ENCODE data around the gene PLXNB3.
"Not testable (repeated sequence)": the region's sequence is repeated elsewhere in the genome, so short reads cannot be mapped to it uniquely, and the experiment has no call there.

PLXNB3 gene

GRCh38 chrX:153763989-153764755 is at the start of gene PLXNB3:
TSS of gene PLXNB3 (plus strand) at chrX:153764249. CDS start at chrX:153765536, 1,287 bp downstream.
- DNase-seq, result peak; percentile 92

GRCh38 chrX:153714256-153714655 is 49.8 kb upstream of the PLXNB3 start:
- DNase-seq, result no peak

DNA sequence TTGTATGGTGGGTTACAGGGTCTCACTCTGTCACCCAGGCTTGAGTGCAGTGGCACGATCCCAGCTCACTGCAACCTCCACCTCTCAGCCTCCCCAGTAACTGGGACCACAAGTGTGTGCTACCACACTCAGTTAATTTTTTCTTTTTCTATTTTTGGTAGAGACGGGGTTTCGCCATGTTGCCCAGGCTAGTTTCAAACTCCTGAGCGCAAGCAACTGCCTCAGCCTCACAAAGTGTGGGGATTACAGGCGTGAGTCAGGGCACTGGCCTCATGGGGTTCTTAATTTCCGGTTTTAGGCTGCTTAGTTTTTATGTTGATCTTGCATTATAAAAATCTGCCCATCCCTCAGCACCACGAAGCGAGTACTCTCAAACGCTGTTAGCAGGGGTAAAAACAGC is 46.6 kb upstream of the PLXNB3 start:
- no peak for DNase-seq

DNA sequence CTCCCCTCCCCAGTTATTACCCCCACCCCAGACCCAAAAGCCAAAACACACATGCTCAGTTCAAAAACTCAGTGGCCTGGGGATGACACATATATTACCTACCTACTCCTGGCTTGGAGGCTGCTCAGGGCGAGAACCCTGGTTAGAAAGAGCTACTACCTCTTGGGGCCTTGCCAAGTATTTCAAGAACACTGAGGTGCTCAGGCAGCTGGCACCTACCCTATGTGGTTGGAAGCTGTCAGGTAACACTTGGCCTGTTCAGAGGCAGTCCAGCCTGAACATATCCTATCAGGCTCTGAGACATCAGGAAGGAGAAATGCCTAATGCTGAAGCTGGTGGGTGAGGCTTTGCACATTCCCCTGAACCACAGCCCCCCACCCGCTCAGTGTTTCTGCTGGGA is 44.8 kb upstream of the PLXNB3 start:
- no peak for DNase-seq

GRCh38 chrX:153719701-153720100 is 44.3 kb upstream of the PLXNB3 start:
- DNase-seq, result no peak

GRCh38 chrX:153722704-153723350 is 41.2 kb upstream of the PLXNB3 start:
- DNase-seq, result no peak

- DNase-seq, result no peak
Observed at GRCh38 chrX:153723351-153724251, 40.4 kb upstream of the PLXNB3 start.

- DNase-seq, result peak; percentile 92
Observed at GRCh38 chrX:153724252-153725038, 39.6 kb upstream of the PLXNB3 start, which contains the start of the genes ABCD1 and BCAP31. TSS of gene ABCD1 (plus strand) at chrX:153724856. CDS start at chrX:153725267, 411 bp downstream. TSS of gene BCAP31 (minus strand) at chrX:153724387. CDS start at chrX:153723244, 1,143 bp downstream.

- no peak for DNase-seq
Observed at GRCh38 chrX:153725039-153725831, 38.8 kb upstream of the PLXNB3 start.

DNA sequence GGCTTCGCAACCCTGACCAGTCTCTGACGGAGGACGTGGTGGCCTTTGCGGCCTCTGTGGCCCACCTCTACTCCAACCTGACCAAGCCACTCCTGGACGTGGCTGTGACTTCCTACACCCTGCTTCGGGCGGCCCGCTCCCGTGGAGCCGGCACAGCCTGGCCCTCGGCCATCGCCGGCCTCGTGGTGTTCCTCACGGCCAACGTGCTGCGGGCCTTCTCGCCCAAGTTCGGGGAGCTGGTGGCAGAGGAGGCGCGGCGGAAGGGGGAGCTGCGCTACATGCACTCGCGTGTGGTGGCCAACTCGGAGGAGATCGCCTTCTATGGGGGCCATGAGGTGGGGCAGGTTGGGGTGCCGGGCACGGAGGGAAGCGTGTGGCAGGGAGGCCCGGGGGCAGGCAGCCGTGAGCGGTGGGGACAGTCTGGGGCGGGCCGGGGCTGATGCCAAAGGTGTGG is 38.2 kb upstream of the PLXNB3 start:
- no peak for DNase-seq

GRCh38 chrX:153726286-153727122 is 37.5 kb upstream of the PLXNB3 start:
- peak; percentile 62 for DNase-seq

DNA sequence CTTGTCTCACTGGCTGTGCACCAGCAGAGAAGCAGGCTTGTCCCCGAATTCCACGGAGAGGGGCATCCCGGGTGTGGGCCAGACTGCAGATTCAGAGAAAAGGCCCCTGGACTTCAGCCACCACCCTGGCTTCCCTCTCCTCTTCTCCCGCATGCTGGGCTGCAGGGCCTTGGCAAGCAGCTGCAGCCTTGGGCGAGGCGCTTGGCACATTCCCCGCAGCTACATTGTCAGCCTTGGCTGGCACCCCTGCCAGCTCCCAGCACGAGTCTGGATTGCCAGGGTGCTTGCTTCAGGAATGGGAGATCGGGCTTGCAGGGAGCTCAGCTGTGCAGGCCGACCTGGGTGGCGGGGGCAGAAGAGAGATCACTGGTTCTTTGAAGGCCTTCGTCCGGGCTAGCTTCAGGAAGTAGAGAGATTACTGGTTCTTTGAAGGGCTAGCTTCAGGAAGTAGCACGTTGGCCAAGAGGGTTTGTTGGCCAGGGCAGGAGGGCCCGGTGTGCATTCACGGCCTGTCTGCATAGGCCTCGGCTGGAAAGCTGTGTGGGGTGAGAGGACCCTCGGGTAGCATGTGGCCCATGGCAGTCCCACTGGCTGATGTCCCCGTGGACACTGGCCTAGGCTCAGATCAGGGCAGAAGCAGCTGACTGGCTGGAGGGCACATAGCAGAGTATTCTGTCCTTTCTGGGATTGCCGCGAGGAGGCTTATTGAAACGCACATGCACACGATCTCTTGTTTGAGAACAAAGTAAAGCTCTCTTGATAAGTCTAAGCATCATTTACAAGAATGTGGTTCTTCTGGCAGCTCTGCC is 36.7 kb upstream of the PLXNB3 start:
- no peak for DNase-seq

DNA sequence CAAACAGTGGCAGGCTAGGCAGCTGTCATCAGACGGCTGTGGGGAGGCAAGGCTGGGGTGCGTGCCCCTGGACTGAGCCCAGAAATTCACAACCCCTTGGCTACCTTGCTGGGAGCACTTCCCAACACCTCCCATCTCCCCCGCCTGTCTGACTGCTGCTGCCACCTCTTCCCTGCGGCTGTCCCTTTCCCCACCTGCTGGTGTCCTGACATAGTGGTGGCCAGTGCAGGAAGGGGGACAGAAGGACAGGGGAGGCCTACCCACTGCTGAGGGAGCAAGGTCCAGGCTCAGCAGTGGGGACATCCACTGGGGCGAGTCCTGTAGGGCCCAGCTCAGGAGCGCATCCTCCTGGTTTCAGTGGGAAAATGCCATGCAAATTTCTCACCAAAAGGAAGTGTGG is 36.0 kb upstream of the PLXNB3 start:
- no peak for DNase-seq

DNA sequence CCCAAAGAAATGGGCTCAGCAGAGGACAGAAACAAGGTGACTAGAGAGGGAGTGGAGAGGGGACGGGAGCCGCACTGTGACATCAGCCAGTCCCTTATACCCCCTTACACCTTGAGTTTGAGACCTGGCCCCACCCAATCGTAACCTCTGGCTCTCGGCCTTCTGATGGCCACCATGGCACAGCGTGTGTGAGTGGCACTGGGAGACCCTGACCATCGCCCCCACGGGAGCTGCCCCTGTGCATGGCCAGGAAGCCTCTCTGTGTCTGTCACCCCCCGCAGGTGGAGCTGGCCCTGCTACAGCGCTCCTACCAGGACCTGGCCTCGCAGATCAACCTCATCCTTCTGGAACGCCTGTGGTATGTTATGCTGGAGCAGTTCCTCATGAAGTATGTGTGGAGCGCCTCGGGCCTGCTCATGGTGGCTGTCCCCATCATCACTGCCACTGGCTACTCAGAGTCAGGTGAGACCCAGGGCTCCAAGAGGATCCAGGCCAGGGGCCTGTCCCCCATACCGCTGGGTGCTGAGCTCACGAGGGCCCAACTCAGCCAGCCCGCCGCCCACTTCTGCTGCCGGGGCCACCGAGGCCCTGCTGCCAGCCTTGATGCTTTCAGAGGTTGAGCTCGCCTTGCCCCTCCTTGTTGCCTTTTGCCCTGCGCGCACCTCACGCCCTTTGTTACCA is 35.0 kb upstream of the PLXNB3 start:
- no peak for DNase-seq

DNA sequence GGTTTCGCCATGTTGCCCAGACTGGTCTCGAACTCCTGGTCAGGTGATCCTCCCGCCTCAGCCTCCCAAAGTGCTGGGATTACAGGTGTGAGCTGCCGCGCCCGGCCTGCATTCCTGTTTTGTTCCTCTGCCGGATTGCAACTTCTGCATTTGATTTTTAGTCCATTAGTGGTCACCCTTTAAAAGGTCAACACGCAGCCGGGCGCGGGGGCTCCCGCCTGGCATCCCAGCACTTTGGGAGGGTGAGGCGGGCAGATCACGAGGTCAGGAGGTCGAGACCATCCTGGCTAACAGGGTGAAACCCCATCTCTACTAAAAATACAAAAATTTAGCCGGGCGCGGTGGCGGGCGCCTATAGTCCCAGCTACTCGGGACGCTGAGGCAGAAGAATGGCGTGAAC is 33.9 kb upstream of the PLXNB3 start:
- DNase-seq, result not testable (repeated sequence)

DNA sequence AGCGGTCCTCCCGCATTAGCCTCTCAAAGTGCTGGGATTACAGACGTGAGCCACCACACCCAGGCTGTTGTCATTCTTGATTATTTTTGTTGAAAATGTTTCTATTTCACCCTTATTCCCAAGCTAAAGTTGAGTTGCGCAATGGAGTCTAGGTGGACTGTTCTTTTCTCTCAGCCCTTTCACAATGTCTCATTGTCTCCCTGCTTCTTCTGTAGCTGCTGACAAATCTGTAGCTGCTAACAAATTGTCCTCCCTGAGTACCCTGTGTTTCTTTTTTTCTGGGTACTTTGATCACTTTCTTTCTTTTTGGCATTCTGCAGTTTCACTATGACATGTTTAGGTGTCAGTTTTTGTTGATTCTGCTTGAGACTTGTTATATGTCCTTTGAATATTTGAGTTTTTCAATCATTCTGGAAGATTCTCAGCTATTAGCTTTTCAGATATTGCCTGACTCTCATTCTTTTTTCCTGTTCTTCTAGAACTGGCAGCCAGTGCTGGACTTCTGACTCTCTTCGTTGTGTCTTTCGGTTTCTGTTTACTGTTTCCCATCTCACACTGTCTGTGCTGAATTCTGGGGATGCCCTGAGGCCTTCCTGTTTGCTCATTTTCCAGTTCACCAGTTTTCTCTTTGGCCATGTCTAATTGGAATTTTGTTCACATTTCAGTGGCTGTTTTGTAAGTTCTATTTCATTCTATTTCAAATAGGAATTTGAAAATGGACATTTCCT is 32.8 kb upstream of the PLXNB3 start:
- no peak for DNase-seq

GRCh38 chrX:153731845-153732215 is 32.2 kb upstream of the PLXNB3 start:
- no peak for DNase-seq

GRCh38 chrX:153732401-153732800 is 31.6 kb upstream of the PLXNB3 start:
- DNase-seq, result no peak

Measured in activated CD8-positive, alpha-beta memory T cell treated with anti-CD3 and anti-CD28 coated beads for 24 hours (primary cell).